AG09309 (cell line): ENCODE data around the gene EBF3.

Source experiments
- DNase-seq: peaks from one replicate; pipeline ENCODE4 v3.0.0-alpha.2; 2010; ENCODE audit warnings: low read depth
- H3K4me3 ChIP-seq: 2 replicates; pipeline ENCODE4 v1.5.1; 2011; ENCODE audit warnings: mild to moderate bottlenecking, low read depth, low read length, moderate library complexity; ENCODE audit not compliant: control insufficient read depth
- TF ChIP-seq, protein P1 (sequence below): IDR thresholded peaks from 2 replicates; pipeline ENCODE4 v1.5.1; 2011; ENCODE audit warnings: mild to moderate bottlenecking, low read depth, low read length, inconsistent platforms; ENCODE audit not compliant: insufficient read depth, control insufficient read depth; ENCODE audit errors: missing control alignments

EBF3 gene

DNA sequence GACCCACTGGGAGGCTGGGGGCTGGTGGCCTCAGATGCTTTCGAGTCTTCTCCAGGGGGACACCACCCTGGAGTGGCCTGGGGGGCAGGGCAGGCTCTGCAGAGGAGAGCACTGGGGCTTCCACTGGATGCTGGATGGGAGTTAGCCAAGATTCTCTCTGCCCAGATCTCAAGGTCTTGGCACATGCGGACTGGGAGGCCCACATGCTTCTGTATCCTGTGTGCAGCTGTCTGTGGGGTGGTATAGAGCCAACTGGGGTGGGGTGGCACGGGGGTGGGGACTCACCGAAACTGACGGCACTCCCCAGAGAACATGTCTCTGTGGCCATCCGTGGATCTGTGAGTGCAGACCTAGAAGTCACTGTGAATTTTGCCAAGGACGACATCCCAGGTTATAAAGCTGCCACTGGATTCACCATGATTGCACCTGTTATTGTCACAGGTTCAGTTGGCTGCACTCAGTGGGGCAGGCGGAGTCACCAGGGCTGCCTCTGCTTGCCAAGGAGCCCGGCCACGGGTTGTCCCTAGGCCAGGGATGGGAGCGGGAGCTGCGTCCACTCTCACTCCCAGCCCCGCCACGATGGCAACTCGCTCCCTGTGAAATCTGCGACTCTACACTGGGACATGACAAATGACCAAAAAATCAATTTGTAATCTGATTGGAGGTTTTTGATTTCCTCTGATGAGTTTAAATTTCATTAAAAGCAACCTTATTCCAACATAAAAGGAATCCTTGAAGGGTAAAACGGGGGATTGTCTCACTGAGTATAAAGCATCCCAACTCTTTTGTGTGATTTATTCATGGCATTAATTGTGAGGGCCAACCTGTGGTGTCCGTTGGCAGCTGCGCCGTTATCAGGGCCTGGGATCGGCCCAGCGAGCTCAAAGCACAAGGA is 131.3 kb downstream of the EBF3 start:
- no peak for DNase-seq
- H3K4me3 ChIP-seq = no peak overlapping the region
- TF ChIP-seq, protein P1, sequence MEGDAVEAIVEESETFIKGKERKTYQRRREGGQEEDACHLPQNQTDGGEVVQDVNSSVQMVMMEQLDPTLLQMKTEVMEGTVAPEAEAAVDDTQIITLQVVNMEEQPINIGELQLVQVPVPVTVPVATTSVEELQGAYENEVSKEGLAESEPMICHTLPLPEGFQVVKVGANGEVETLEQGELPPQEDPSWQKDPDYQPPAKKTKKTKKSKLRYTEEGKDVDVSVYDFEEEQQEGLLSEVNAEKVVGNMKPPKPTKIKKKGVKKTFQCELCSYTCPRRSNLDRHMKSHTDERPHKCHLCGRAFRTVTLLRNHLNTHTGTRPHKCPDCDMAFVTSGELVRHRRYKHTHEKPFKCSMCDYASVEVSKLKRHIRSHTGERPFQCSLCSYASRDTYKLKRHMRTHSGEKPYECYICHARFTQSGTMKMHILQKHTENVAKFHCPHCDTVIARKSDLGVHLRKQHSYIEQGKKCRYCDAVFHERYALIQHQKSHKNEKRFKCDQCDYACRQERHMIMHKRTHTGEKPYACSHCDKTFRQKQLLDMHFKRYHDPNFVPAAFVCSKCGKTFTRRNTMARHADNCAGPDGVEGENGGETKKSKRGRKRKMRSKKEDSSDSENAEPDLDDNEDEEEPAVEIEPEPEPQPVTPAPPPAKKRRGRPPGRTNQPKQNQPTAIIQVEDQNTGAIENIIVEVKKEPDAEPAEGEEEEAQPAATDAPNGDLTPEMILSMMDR = no peak

DNA sequence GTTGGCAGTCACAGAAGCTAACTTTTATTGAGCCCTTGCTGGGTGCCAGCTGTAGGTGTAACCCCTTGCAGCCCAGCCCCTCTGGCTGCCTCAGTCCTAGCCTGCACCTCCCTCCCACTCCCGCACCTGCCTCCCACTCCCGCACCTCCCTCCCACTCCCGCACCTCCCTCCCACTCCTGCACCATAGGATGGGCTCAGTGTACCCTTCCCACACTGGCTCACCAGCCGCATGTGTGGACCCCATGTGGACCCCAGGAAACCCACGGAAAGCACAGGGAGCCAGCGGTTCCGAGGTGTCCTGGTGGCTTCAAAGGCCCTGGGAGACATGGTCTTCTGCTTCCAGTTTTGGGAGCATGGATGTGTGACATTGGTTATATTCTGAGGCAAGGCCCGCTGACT is 132.9 kb downstream of the EBF3 start:
- TF ChIP-seq, protein P1 = no peak
- H3K4me3 ChIP-seq = no peak overlapping the region
- no peak for DNase-seq

DNA sequence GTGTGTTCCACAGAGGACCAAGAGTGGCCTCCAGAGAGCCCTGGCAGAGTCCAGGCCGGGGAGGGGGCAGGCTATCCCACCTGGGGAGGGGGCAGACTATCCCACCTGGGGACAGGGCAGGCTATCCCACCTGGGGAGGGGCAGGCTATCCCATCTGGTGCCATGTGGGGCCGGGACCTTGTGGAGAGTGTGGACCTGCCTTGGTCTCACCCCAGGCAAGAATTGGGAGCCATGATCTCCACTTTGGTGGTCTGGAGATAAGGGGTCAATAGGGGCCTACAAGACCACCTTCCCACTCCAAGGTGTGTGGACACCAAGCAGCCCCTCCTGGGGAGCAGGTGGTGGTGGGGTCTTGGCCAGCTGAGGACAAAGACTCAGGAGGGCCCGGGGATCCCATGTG is 138.2 kb downstream of the EBF3 start:
- H3K4me3 ChIP-seq = no peak overlapping the region
- TF ChIP-seq, protein P1 = no peak
- no peak for DNase-seq

DNA sequence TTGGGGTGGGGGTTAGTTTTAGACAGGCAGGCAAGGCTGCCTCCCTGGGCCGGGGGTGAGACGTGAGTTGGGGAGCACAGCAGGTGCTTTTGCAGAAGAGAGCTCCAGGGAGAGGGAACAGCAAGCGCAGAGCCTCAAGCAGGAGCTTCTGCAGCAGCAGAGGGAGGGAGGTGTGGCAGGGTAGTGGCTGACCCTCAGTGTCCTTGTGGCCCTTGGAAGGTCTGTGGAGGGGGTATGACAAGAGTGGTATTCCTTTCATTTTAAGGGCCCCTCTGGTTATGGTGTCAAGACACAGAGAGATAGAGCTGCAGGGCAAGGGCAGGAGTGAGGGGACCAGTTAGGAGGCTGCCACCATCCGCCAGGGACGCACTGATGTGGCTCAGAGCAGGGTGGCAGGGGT is 138.9 kb downstream of the EBF3 start:
- DNase-seq = no peak
- no peak overlapping the region for H3K4me3 ChIP-seq
- TF ChIP-seq, protein P1 = no peak

DNA sequence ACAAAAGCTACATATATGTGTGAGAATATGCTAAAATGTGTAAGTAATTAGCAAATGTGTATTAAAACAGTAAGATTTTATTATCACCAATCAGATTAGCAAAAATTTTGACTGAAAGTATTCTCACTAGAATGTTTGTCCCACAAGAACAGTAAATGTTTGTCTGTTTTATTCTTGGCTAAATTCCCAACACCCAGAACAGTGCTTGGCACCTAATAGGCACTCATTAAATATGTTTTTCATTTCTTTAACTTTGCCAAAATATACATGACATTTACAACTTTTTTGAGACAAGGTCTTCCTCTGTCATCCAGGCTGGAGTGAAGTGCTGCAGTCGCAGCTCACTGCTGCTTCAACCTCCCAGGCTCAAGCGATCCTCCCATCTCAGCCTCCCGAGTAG is 143.6 kb downstream of the EBF3 start:
- no peak overlapping the region for H3K4me3 ChIP-seq
- DNase-seq = no peak
- TF ChIP-seq, protein P1 = no peak

DNA sequence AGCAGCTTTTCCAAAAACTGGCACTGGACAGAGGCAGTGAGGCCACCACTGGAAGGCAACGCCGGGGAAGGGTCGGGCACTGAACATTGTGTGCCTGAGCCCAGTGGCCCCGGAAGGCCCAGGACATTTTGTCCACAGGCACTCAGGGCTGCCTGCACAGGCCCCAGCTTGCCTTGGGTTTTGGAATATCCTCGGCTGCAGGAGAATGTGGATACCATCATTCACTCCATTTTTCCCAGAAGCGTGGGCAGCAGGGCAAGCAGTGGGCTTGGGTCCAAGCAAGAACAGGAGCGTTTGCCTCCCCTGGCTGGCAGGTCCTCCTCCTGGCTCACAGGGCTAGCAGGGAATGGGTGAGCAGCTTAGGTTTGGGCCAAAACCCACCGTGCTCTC is 147.4 kb downstream of the EBF3 start:
- no peak for DNase-seq
- TF ChIP-seq, protein P1 = no peak
- H3K4me3 ChIP-seq = no peak overlapping the region
